AG10803 (cell line): ENCODE results near the gene MARS2.
"Not testable (repeated sequence)": the region's sequence is repeated elsewhere in the genome, so short reads cannot be mapped to it uniquely, and the experiment has no call there.

ENCODE experiments used
- DNase-seq: peaks from one replicate; pipeline ENCODE4 v3.0.0; 2010; ENCODE audit warnings: low read depth
- H3K4me3 ChIP-seq: 2 replicates; pipeline ENCODE4 v1.5.1; 2011; ENCODE audit warnings: mild to moderate bottlenecking, low read length, control low read depth
- CTCF ChIP-seq: conservative IDR thresholded peaks from 2 replicates; pipeline ENCODE4 v1.5.1; 2011; ENCODE audit warnings: mild to moderate bottlenecking, low read length, control low read depth, inconsistent platforms

The MARS2 gene

GRCh38 chr2:197677483-197677882 lies 27.7 kb upstream of the MARS2 start:
- no peak for TF ChIP-seq CTCF
- H3K4me3 ChIP-seq, result no peak overlapping the region
- DNase-seq, result peak; percentile 42

- H3K4me3 ChIP-seq, DNase-seq: not testable (repeated sequence)
Measured at GRCh38 chr2:197695206-197695605, 10.0 kb upstream of the MARS2 start.

- H3K4me3 ChIP-seq, DNase-seq: not testable (repeated sequence)
Measured at GRCh38 chr2:197695971-197696370, 9.2 kb upstream of the MARS2 start.

- H3K4me3 ChIP-seq, DNase-seq: not testable (repeated sequence)
Measured at GRCh38 chr2:197696571-197696970, 8.6 kb upstream of the MARS2 start.

GRCh38 chr2:197699724-197700123 lies 5.4 kb upstream of the MARS2 start:
- not testable (repeated sequence) for DNase-seq

GRCh38 chr2:197700960-197701359 lies 4.2 kb upstream of the MARS2 start:
- DNase-seq, result no peak
- no peak for TF ChIP-seq CTCF
- H3K4me3 ChIP-seq, result no peak overlapping the region

More at GRCh38 chr2:197699724-197700123, 5.4 kb upstream of the MARS2 start:
- not testable (repeated sequence) for H3K4me3 ChIP-seq

- TF ChIP-seq CTCF, result no peak
- H3K4me3 ChIP-seq, result peak overlapping the region; percentile 63
- no peak for DNase-seq
Measured at GRCh38 chr2:197704434-197705120, 592 bp upstream of the MARS2 start.

- H3K4me3 ChIP-seq, result peak overlapping the region; percentile 88
- peak; percentile 24 for DNase-seq
- no peak for TF ChIP-seq CTCF
Measured at GRCh38 chr2:197705912-197706838, 1.0 kb downstream of the MARS2 start.

- TF ChIP-seq CTCF, result no peak
- H3K4me3 ChIP-seq, result peak overlapping the region; percentile 88
- DNase-seq, result no peak
Measured at GRCh38 chr2:197706839-197707207, 1.7 kb downstream of the MARS2 start.
